Testis (tissue), 2 donors: ENCODE measurements around the gene ATP8B2.

Source experiments
- CTCF ChIP-seq, 3 experiments: fragments of 450-650 bp in 2 of 3; fragments of 200-600 bp in 1 of 3; sonication (generic) in 1 of 3; IDR thresholded peaks; one replicate each; pipeline ENCODE4 v1.5.1; 2016 to 2019; ENCODE audit warnings: antibody characterized with exemption in 3 of 3, mild to moderate bottlenecking in 2 of 3, moderate library complexity in 1 of 3
- POLR2A ChIP-seq: fragments of 450-650 bp; IDR thresholded peaks from one replicate; pipeline ENCODE4 v1.6.1; 2017; ENCODE audit warnings: antibody characterized with exemption, mild to moderate bottlenecking, moderate library complexity

- TF ChIP-seq CTCF (IDR thresholded peaks at IDR 0.05) (no peak), POLR2A (no peak)
Observed at GRCh38 chr1:154342836-154343472, 17.6 kb downstream of the ATP8B2 start.
